Myocyte (in vitro differentiated cells): ENCODE results near the gene USF1. TPM values are rescaled to one million over a fixed set of nuclear protein-coding genes. Genes with fewer than 3 reads are reported as not detected.
A peak's percentile ranks its signal among the peaks of the same experiment; 100 is the strongest.
"Not testable (repeated sequence)": the region's sequence is repeated elsewhere in the genome, so short reads cannot be mapped to it uniquely, and the experiment has no call there.

ENCODE experiments used
- DNase-seq: peaks from one replicate; pipeline ENCODE4 v3.0.0-alpha.2; 2012; ENCODE audit warnings: low read depth
- total RNA-seq: library from RNA; depleted of rRNA; stranded (reverse); fragments of >200 nt; gene quantifications from 2 replicates; pipeline ENCODE4 v1.2.3, GENCODE V29; 2014

USF1 gene
- total RNA-seq, 1 donor from 2014 or later: 58.0 TPM

DNA sequence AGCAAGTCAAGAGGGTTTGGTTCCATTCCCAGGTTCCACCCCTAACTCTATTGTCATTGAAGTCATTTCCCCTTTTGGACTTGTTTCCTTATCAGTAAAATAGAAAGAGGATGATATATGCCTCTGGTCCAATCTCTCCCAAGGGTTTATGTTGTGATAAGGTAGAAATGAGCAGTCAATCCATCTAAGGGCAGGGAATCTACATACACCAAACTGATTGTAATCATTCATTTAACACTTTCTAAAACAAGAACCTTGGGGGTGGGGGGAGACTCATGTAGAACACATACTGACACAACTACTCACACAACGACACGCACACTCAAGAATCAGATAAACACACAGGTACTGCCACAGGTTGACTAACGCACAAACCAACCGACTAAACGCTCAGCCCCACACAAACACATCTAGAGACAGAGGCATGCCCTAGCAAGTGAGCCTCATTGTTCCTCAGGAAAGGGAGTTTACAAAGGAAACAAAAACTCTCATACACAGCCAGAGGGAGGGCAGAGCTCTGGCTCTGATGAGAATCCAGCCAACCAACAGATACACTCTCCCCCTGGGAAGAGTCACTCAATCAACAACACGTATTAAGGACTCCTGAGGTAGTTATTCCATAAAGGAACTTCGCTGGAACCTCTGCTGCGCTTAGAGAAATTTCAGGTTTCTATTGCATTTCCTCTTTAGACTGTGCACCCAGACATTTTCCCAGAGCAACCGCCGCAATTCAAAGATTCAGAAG lies 25.9 kb downstream of the USF1 start:
- DNase-seq: no peak

- DNase-seq: not testable (repeated sequence)
These were observed 26.6 kb downstream of the USF1 start for GRCh38 chr1:161019111-161019660.

DNA sequence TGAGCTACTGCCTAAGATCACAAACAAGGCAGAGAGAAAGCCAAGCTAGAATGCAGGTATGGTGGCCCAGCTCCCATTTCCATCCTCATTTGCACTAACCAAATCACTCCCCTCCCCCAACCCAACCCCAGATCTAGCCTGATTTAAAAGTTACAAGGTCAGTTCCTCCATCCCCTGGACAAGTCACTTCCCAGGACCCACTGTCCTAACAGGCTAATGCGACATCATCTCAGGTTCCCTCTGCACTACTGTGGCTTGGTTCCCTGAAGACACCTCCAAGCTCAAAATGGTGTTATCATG lies 27.2 kb downstream of the USF1 start:
- no peak for DNase-seq

DNA sequence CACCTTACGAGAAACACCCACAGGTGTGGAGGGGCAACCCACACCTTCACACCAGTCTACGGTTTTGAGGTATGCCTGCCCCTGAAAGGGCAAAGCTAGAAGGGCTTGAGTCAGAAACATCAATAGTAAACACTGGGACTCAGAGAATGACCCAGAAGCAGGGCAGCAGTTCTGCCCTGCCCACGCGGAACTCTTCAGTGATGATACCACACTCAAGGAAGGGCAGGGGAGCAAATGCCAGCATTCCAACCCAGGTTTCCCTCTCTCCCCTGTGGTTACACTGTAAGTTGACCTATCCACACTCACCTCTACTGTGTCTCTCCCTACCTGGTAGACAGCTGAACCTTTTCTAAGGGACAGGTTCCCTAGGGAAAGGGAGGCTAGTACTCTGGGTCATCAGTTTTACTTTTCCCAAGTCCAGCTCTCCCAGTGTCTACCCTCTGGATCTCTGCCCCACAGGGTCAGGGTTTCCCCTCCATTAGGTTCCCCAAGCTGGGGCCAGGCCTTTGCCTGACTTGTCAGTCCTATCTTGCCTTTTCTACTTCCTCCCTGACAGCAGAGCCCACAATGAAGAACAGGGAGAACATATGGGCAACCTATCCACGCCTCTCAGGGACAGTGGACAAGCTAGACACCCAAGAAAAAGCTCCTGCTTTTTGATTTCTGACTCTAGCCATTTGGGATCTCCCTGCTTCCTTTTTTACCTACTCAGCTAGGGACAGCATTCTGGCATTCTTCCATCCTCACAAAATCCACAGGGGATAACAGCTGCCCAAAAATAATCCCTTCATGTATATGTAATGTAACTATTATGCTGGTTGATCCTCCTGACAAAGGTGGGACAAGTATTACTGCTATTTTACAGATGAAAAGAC lies 27.8 kb downstream of the USF1 start:
- no peak for DNase-seq

GRCh38 chr1:161017181-161017580 lies 28.6 kb downstream of the USF1 start:
- not testable (repeated sequence) for DNase-seq

GRCh38 chr1:161016683-161017082 lies 29.1 kb downstream of the USF1 start:
- DNase-seq: not testable (repeated sequence)

DNA sequence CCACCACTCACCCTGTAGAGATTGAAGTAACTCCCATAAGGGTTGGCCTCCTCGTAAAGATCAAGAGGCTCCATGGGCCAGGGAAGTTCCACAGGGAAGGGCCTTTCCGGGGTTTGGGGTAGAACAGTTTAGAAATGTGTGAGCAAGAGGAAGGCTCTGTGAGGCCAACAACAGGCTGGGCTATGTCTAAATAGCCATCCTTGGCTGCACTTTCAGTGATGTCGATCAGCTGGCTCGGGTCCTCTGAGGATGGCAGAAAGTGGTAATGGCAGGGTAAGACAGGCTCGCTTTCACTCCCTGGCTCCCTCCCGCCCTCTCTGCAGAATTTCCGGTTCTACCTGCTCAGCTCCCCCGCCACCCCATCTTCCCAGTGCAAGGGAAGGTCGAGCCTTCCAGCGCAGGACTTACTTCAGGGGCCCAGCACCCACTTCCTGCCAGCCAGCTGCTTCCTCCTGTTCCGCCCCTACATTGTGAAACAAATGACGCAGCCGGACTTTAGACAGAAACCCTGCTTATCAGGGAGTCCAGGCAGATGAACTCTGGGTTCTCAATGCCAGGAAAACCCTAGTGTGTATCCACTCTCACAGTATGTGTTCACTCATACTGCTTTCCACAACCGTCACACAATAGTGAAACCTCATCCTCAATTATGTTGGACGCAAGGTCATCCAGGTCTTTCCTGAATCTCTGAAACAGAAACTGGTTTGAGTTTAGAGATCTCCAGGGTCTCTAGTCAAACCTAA lies 32.1 kb downstream of the USF1 start:
- peak; percentile 89 for DNase-seq

DNA sequence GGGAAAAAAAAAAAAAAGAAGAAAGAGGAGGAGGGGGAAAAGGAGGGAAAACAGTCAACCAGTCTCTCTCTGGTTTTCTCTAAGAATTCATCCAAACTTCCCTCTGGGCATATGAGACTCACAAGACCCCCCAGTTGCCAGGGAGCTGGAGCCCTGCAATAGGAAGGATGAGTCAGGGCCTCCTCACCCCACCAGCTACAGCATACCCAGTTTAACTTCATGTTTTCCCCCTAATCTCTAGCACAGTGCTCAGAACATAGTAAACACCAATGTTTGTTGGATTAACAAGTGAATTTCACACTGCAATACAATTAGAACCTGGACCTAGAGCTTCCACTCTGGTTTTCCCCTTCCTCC lies 32.7 kb downstream of the USF1 start:
- no peak for DNase-seq

DNA sequence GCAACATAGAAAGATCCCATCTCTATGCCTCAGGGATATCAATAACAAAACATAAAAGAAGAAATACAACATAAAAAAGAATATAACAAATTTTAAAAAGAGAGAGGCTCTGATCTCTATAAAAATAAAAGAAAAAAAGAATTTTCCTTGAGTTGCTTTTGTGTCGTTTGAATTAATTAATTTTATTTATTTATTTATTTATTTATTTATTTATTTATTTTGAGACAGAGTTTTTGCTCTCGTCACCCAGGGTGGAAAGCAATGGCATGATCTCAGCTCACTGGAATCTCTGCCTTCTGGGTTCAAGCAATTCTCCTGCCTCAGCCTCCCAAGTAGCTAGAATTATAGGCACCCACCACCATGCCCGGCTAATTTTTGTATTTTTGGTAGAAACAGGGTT lies 33.4 kb downstream of the USF1 start:
- DNase-seq: no peak

DNA sequence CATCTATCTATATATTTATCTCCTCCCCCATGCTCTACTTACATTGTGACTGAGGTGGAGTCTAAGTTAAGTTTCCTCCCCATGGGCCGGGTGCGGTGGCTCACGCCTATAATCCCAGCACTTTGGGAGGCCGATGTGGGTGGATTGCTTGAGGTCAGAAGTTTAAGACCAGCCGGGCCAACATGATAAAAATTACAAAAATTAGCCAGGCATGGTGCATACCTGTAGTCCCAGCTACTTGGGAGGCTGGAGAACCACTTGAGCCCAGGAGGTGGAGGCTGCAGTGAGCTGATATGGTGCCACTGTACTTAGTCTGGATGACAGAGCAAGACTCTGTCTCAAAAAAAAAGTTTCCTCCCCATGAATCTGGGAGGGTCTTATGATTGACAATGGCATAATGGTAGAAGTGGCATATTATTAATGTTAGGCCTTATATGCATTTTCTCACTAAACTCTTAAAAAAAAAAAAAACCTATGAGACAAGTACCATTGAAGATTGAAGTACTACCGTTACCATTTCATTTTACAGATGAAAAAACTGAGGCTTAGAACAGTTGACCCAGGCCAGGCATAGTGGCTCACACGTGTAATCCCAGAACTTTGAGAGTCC lies 36.1 kb downstream of the USF1 start:
- DNase-seq: no peak

- no peak for DNase-seq
These were observed 36.8 kb downstream of the USF1 start for GRCh38 chr1:161008869-161009510.

- DNase-seq: no peak
These were observed 38.4 kb downstream of the USF1 start for GRCh38 chr1:161007369-161007768.

DNA sequence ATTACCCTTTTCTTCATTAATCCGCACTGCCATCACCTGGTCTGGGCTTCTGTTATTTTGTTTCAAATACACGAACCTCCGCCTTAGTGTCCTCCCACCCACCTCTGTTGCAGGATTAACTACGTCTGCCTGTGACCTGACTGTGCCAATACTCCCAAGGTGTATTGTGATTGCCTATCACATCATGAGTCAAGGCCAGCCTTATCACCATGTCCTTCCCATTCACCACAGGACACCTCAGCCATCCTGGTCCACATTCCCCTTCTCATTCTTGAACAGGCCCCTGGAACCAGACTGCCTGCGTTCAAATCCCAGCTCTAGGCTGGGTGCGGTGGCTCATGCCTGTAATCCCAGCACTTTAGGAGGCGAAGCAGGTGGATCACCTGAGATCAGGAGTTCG lies 39.2 kb downstream of the USF1 start:
- no peak for DNase-seq

DNA sequence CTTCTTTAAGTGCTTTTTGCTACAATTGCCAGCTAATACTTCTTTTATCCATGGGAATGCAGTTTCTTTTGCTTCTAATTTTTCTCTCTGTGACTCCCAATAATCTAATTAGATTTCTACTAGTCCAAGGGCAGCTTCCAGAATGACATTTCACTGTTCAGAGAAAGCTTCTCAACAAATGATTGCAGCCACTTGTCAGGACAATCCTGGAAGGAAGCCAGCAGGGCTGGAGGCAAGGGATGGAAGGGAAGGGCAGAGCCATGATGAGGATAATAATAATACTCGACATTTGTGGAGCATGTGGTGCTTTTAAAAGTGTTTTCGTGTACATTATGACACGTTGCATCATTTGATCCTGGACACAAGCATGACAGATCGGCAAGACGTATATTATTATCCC lies 44.3 kb downstream of the USF1 start:
- DNase-seq: peak; percentile 64

DNA sequence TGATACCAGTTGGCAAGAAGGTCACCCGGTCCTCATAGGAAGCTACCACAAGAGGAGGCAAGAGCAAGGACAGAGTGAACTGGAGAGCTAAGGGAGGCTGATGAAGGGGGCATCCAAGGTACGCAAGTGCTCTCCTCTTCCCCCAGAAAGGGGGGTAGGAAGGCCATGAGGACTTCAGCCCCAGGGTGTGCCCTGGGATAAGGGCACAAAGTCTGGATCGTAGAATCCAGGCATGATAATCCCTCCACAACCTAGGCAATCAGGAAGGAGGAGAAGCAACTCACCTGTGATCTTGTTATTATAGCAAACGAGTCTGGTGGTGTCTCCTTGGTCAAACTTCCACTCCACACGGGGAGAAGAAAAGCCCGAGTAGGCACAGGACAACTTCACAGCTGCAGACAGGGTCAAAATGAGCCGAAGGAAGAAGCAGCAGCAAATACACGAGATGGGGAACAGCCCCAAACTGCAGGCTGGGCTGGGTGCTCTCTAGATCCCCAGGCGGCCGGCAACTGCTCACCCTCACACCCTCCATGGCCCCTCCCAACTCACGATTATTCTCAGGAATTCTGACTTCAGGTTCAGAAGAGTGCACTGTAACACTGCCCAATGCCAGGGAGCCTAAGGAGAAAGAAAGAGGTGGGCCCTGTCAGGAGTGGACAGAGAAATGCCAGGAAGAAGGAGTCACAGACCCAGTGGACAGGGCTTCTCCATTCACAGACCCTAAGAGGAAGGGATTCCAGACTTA lies 44.9 kb downstream of the USF1 start:
- DNase-seq: no peak

DNA sequence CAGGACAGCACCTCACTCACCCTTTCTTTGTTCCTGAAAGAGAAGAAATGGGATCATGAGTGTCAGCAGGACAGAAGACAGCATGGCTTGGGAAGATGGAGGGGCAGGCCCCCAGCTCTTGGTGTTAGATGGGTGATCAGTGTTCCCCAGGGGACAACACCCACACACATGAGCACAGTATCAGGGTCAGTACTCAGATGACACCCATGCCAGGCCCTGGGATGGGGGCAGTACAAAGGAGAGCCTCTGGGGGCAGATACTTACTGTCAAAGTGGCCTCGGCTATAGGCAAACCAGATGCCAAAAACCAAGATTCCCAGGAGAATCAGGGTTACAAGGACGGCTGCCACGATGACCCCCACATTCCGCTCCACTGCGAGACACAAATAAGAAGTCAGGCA lies 46.4 kb downstream of the USF1 start:
- DNase-seq: no peak

DNA sequence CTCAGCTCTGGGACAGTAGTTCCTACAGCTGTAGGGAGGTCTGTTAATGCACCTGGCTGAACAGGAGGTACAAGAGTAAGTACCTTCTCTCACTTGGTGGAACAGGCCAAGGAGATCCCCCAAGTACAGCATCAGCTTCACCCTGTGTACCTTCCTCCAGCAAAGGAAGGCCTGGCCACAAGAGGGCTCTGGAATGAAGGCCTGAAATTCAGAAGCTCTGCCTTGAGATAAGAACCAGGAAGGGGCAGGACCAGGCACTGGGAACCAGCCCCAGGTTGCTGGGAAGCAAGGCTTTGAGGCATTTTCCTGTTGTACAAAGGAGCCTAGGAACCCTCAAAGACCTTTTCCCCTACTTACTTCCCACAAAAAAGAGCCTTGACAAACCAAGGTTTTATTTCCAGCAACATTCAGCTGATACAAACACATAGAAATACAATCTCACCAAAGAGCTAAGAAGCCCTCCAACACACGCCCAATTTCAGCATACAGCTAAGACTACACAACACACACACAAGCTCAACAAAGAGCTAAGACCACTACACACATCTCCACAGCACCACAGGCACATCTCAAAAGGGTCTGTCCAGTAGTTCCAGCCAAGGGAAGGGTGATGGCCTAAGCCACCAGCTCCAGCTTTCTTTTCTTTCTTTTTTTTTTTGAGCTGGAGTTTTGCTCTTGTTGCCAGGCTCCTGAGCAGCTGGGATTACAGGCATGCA lies 48.3 kb downstream of the USF1 start:
- DNase-seq: peak; percentile 73

GRCh38 chr1:160996178-160996577 lies 49.6 kb downstream of the USF1 start:
- no peak for DNase-seq

DNA sequence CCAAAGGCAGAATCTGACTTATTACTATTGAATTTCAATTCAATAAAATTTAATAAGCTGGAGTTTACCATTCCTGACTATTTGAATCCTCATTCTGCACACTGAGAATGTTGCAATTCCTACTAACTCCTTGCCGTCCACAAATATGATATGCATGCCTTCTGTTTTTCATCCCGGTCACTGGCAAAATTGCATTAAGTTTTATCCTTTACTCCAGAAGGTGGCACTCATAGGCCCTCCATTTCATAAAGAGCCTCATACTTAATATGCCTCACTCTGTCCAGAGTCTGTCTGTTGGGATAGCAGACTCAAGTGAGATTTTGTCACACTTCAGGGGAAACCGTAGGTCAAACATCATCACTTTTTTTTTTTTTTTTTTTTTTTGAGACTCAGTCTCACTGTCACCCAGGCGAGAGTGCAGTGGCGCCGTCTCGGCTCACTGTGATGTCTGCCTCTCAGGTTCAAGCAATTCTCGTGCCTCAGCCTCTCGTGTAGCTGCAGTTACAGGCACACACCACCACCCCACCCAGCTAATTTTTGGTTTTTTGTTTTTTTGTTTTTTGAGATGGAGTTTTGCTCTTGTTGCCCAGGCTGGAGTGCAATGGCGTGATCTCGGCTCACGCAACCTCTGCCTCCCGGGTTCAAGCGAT lies 52.1 kb downstream of the USF1 start:
- DNase-seq: peak; percentile 70
